NCI-H2029 treated with DMSO at 0.1 percent for 48 hours (cell line): ENCODE measurements around the gene NKX3-2.

ENCODE experiments used
- DNase-seq: peaks from one replicate; lab custom pipeline; 2025; lab: John Stamatoyannopoulos, UW

The NKX3-2 gene

DNA sequence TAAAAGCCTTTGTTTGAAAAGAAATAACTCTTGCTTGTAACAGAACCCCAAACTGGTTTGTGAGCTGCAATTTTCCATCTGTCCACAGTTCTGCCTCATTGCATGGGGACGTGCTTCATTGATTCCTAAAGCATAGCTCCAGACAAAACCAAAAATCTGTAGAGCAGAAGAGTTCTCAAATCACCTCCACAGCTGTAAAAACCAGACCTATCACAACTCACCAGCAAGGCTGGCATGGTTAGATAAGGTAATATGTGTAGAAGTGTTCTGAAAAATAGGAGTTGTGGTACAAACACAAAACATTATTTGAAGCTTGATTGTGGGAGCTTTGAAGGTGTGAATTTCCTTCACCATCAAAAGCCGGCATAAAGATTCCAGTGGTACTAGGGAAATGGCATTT is 47.7 kb downstream of the NKX3-2 start:
- DNase-seq, result no peak

DNA sequence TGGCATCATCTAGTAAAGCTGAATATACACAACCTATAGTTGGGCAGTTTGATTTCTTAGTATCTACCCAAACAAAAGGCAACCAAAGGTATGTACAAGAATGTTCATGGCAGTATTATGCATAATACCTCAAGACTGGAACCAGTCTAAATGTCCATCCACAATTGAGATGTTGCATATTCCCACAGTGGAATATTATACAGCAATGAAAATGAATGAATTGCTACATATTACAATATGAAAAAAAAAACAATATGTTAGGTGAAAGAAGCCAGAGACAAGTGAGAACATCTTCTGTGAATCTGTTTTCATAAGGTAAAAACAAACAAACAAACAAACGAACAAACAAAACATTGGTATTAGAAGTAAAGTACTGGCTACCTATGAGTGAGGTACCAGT is 48.6 kb downstream of the NKX3-2 start:
- no peak for DNase-seq

GRCh38 chr4:13493793-13494192 is 50.5 kb downstream of the NKX3-2 start:
- no peak for DNase-seq

DNA sequence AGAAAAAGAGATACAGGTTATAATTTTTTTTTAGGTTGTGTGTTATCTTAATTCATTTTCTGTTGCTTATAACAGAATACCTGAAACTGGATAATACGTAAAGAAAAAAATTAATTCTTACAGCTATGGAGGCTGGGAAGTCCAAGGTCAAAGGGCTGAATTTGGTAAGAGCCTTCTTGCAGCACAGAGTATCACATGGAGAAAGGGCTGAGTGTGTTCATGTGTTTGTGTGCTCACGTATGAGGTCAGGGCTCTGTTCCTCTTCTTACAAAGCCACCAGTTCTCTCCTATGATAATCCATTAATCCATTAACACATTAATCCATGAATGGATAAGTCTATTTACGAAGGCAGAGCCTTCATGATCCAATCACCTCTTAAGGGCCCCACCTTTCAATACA is 51.6 kb downstream of the NKX3-2 start:
- DNase-seq, result no peak
